Bone marrow (tissue), 2 donors: ENCODE results near the gene P3H4.

Experiments used
- DNase-seq, 2 donors: peaks; one replicate each; lab custom pipeline; 2025; lab: John Stamatoyannopoulos, UW

P3H4 gene

DNA sequence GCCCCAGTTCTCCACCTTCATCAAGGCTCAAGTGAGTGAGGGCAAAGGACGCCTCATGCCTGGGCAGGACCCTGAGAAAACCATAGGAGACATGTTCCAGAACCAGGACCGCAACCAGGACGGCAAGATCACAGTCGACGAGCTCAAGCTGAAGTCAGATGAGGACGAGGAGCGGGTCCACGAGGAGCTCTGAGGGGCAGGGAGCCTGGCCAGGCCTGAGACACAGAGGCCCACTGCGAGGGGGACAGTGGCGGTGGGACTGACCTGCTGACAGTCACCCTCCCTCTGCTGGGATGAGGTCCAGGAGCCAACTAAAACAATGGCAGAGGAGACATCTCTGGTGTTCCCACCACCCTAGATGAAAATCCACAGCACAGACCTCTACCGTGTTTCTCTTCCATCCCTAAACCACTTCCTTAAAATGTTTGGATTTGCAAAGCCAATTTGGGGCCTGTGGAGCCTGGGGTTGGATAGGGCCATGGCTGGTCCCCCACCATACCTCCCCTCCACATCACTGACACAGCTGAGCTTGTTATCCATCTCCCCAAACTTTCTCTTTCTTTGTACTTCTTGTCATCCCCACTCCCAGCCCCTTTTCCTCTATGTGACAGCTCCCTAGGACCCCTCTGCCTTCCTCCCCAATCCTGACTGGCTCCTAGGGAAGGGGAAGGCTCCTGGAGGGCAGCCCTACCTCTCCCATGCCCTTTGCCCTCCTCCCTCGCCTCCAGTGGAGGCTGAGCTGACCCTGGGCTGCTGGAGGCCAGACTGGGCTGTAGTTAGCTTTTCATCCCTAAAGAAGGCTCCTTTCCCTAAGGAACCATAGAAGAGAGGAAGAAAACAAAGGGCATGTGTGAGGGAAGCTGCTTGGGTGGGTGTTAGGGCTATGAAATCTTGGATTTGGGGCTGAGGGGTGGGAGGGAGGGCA lies 10.7 kb upstream of the P3H4 start:
- DNase-seq = no peak

DNA sequence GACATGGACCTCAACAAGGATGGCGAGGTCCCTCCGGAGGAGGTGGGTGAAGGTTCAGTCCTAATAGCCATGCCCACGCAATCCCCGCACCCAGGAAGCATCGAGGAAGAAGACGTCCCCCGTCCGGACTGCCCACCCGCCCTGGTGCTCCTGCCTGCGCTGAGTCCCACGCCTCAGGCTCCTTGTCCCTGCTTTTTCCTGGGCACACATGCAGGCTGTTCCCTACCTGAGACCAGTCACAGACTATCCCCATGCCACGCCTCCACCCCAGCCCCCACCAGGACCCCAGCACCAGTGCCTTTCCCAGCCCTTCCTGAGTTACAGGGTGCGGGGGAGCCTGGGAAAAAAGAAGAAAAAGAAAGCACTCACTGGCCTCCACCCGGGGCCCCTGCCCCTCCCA lies 10.0 kb upstream of the P3H4 start:
- no peak for DNase-seq

DNA sequence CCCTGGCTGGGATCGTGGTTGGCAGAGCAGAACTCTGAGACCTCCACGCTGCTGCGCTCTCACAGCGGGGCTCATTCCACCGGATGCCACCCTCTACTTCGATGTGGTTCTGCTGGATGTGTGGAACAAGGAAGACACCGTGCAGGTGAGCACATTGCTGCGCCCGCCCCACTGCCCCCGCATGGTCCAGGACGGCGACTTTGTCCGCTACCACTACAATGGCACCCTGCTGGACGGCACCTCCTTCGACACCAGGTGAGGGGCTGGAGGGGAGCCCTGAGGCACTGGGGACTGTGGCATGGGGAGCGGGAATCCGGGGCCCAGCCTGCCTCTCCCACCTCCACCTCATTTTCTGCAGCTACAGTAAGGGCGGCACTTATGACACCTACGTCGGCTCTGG lies 6.3 kb upstream of the P3H4 start:
- no peak for DNase-seq

DNA sequence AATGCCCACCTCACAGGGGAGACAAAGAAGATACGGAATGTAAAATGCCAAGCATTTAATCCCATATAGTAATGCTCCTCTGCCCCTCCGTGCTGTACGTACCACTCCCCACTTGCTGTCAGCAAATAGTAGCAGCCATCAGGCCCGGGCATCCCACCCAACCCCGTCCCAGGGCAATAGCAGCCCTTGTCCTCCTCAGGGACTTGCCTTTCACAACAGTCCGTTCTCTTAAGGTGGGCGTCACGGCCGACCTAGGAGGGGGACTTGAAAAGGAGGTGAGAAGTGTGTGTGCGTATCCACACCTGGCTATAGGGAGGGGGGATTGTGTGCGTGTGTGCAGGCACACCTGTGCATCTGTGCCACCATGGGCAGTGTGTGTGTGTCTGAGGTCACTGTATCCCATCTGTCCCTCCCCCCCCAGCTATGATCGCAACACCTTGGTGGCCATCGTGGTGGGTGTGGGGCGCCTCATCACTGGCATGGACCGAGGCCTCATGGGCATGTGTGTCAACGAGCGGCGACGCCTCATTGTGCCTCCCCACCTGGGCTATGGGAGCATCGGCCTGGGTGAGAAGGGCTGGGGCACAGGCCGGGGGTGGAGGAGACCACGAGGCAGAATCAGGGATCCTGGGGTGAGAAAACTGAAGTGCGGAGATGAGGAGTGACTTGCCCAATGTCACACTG lies 5.0 kb upstream of the P3H4 start:
- no peak for DNase-seq

DNA sequence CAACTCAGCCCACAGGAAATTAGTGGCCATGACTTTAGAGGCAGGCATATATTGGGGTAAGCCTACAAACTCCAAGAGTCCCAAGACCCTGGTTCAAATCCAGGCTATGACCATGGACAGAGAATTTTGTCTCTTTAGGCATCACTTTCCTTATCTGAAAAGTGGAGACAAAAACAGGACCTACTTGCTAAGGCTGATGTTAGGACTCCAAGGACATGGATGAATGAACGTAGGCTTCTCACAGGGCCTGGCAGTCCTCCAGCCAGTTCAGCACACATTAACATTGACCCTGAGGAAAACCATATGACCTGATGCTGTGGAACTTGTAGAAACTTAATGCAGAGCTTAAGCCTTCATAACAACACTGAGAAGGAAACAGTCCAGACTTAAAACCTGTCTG lies 2.4 kb upstream of the P3H4 start:
- DNase-seq = no peak

DNA sequence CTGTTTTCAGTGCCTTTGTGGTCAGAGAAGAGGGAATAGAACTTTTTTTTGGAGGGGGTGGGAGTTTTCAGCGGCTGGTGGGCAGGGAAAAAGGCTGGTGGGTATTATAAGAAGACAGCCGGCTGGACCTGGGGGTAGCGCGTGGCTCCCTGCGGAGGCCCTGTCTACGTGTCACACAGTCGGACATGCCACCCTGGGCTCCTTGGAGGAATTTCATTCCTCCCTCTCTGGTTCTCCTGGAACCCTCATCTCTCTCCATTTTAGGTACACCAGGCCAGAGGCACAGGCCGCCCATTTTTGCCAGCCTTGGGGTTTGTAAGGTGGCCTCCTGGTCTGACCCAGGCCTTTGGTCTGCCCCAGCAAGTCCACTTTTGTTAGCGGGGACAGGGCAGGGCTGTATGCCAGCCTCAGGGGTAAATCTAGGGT lies 2.0 kb upstream of the P3H4 start:
- no peak for DNase-seq

DNA sequence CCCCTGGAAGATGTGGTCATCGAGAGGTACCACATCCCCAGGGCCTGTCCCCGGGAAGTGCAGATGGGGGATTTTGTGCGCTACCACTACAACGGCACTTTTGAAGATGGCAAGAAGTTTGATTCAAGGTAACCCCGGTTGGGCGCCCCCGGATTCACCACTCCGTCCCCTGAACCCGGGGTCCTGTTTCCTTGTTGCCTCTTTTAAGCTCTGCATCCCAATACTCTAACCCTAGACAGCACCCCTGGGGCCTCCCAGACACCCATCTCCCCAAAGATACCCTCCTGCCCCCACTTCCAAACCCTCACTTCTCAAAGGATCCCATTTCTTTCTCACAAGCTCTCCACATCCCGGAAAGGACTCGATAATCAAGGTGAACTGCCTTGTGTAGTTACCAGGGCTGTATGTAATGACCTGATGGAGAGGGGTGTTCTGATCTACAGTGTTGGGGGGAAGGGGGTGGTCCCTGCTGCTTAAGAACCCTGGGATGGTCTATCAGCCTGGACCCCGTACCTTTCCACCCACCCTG lies 1.5 kb upstream of the P3H4 start:
- no peak for DNase-seq

DNA sequence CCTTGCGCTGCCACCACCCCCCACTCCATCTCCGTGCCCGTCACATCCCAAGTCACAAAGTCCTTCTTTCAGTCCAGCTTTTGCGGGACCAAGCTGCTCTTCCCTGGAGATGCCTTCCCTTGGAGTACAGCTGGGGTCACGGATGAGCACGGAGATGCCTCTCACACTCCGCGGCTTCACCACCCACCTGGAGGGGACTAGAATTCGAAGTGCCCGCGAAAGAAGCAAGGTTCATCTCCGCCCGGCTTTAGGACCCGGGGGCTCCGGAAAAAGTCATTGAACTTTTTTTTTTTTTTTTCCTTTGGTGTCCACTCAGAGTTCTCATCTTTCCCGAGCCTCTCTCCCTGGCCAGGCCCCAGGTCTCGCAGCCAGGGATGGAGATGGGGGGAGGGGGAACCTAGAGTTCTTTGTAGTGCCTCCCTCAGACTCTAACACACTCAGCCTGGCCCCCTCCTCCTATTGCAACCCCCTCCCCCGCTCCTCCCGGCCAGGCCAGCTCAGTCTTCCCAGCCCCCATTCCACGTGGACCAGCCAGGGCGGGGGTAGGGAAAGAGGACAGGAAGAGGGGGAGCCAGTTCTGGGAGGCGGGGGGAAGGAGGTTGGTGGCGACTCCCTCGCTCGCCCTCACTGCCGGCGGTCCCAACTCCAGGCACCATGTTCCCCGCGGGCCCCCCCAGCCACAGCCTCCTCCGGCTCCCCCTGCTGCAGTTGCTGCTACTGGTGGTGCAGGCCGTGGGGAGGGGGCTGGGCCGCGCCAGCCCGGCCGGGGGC lies 817 bp upstream of the P3H4 start, which contains the start of gene FKBP10:
Gene FKBP10 (plus strand): TSS at position 624 of the 771 bp plus-strand sequence. CDS start 31 bp downstream, at position 655.
- no peak for DNase-seq

DNA sequence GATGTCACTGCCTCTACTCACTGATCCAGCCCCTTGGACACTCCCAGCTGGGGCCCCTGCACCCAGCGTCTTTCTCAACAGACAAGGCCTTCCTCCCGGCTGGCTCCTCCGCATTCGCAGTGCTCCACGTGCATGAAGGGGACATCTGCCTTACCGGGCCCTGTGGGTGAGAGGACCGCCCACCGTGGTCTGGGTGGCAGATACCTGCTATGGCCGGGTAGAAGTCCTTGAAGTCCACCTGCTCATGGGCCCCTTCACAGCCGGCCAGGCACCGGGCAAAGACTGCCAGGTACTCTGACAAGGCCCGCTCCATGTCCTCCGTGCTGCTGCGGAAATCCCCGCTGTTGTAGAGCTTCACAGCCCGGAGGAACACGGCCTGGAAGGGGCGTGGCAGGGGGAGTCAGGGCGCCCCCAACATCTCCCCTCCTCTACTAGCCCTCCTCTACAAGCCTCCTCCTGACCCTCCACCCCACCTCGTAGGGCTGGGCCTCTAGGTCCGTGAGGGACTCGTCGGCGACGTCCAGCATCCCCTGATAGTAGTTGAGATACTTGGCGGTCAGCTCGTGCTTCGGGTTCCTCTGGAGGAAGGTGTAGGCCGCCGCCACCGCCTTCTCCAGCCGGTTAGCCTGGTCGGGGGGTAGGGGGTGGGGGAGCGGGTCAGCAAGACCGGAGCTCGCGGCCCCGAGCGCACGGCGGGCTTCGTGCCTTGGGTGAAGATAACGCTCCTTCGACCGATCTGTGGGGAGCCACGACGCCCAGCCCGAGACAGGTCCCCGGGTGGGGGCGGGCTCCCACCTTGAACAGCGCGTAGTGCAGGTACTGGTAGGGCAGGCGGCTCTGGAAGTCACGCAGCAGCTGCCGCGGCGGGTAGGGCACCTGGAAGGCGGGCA lies 845 bp downstream of the P3H4 start:
- no peak for DNase-seq

DNA sequence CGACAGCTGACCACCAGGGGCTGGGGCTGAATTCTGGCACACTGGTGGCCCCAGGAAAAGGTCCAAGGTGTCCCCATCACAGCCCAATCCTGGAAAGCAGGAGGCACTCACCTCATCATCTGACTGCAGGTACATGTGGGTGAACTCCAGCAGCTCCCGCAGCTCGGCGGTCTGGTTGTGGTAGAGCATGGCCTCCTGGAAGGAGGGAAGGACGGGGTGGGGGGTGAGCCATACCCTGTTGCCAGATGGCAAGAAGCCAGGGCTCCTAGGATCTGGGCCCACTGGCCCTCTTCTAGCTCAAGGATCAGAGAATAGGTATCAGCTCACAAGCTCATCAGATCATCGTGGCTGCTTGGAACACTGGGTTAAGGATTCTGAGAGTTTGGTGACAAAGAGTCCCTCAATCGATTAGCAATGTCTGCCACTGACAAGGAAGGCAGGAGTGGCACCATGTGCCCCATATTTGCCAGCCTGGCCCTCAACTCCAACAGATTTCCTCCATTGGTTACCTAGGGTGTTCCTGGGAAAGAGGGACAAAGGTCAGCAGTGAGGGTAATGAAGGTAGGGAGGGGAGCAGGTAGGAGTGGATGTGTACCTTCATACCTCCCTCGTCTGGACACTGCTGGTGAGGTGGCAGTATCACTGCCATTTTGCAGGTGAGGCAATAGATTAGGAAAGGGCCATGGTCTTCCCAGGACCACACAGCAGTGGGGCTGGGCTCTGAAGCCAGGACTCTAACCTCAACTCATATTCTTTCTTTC lies 4.9 kb downstream of the P3H4 start:
- DNase-seq = no peak

DNA sequence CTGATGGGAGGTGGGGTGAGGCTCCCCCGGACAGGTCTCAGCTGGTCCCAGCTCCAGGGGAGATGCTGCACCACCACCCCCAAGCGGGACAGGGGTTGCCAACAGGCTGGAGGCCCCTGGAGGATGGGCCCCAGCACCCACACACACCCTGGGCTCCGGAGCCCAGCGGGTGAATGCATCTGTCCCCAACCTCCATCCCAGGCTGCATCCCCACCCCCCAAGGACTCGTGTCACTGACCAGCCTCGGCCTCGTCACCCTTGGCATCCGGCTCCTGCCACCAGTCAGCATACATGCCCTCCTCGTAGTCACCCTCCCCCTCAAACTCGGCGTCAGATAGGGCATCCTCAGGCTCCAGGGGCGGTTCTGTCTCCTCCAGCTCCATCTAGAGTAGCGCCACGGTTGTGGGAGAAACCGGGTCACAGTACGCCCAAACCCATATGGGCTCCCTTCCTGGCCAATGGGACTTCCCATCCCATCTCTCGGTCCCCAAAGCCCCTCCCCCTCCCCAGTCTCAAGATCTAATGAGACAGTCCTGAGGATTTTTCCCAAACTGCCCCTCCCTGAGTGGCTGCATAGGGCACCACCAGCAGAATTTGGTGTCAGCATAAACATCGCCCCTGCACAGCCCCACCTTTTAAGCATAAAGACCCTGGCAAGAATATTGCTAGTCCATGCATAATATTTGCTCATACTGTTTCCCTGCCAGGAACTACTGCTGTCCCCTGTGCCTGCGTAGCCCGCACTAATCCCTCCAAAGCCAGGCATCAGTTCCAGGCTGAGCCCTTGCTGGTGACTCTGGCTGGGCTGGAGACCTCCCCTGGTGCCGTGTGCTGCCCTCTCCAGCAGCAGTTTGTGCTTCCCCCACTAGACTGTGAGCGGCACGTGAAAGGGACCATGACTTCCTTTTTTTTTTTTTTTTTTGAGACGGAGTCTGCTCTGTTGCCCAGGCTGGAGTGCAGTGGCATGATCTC lies 8.4 kb downstream of the P3H4 start:
- DNase-seq = peak in 1 of 2 donors; percentile 59

DNA sequence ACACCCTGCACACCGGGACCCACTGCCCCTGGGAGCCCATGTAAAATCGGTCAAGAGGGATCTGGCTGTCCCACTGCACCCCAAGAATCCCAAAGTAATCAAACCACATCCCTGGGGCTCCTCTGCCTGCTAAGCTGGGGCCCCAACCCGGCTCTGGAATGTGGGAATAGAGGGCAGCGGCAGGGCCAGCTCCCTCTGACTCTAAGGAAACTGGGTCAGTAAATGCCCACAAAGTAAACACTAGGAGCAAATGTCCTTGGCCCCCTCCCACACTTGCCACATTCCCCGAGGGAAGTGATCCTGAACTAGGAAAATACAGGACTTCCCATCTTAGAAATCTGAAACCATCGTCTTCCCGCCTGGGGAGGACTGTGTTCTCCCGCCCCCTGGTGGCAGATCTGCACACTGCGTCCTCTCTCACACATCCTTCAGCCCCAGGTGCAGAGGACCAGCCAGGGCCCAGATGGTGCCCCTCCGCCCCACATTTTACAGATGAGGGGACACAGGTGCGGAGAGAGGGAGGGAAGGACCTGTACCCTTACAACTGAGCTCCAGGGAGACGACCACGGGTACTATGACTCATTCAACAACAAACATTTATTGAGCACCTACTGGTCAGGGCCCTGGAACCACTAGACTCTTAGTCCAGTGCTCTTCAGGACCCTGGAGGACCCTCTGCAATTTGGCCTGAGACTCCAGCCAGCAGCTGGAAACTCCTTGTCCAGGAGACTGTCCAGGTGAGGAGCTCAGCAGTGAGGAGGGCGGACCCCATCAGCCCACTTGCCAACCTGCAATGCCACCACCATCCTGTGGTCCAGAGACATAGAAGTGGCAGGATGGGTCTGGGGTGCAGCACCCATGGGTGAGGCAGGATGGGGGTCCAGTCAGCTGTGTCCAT lies 10.1 kb downstream of the P3H4 start:
- peak; percentile 49 to 56 for DNase-seq

DNA sequence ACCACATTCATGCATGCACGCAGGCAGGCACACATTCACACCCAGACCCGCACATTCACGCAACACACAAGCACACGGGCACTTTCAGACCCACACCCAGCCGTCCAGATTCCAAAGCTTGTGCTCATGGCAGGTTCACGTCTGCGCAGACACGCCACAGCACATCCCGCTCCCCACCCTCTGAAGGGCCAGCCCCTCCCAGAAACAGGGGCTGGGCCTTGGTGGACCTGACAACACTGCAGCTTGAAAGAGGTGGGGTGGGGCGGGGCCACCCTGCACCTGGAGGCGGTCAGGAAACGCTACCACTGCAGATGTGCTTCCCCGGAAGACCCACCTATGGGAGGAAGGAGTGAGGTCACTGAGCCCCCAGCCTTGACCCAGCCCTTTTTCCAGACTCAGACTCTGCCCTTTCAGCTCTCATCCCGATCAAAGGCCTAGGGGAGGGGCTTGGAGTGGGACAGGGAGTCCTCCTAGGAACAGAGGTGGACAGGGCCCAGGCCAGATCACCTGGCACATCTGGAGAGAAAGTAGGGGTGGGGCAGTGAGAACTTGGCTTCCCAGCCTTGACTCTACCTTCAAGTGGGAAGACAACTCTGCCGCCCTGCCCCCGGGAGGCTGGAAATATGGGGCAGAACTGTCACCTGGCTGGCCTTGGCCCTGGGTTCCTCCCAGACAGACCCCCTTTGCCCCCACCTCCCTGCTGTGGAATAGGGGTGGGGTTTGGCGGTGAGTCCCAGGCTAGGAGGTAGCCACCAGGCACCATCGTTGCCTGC lies 11.0 kb downstream of the P3H4 start:
- DNase-seq = no peak

DNA sequence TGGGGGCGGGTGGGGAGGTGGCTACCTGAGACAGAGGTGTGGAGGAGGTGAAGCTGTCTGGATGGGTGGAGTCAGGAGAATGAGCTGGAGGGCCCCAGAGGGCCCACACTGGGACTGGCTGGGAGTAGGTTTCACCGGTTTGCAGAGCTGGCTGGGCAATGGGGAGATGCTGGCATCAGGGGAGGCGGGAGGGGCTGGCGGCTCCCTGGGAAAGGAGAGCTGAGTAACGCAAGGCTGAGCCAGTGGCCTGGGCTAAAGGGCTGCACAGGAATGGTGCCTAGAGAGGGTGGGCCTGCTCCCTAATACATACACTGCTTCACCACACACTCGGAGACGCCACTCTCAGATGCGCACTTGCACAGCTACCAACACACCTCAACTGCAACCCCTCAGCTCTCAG lies 12.4 kb downstream of the P3H4 start:
- DNase-seq = no peak

DNA sequence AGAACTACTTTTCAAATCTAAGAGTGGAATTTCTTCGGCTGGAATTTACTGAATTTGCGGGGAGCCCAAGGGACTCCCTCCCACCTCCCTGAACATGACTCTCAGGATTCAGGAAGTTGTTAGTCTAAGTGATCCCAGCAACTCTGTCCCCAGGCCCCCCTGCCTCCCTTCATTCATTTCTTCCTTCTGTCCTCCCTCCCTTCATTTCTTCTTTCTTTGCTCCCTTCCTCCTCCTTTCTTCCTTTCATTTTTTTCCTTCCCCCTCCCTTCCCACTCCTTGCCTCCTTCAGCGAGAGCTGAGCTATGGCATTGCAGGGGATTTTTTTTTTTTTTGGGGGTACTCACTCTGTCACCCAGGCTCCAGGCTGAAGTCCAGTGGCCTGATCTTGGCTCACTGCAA lies 14.4 kb downstream of the P3H4 start:
- no peak for DNase-seq

DNA sequence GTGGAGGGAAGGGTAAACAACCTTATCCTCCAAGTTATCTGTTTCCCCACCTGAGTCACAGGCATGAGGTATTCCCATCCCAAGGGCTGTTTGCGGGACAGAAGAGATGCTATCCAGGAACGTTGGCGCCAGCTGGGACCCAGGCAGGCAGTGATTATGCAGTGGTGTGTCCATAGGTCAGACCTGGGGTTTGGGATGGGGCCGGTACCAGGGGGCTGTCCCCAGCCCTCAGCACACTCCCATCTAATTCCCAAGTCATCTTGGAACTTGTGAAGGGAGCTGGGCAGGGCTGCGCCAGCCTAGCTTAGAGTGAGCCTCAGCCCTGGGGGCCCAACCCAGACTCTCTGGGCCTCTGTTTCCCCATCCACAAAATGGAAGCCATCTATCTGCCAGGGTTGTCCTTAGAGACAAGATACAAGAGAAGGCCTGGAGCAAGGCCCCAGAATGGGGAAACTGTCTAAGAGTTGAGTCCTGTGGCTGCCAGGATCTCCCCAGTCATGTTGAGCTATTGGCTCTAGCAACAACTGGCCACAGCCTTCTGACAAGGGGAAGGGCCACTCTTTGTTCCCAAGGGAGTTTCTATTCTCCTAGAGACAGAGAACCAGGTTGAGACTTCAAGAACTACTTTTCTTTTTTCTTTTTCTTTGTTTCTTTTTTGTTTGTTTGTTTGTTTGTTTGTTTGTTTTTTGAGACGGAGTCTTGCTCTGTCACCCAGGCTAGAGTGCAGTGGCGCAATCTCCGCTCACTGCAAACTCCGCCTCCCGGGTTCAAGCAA lies 15.4 kb downstream of the P3H4 start:
- DNase-seq = no peak

DNA sequence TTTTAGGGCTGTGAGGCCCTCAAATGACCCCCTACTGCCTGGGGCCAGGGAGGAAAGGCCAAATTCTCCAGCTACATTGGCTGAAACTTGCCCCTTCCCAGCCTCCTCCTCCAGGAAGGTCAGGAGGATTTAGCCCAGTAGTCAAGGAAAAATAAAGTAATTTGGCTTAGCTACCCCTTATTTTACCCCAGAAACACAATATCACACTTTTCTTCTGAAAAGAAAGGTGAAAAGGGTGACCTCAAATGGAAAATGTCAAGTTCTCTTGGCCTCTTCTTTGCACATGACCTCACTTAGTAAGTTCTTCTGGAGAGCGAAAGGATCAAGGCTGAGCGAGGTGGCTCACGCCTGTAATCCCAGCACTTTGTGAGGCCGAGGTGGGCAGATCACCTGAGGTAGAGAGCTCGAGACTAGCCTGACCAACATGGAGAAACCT lies 17.2 kb downstream of the P3H4 start:
- no peak for DNase-seq
